ENCODE results near the gene PDCD7. TPM values are rescaled to one million over a fixed set of nuclear protein-coding genes. Genes with fewer than 3 reads are reported as not detected.
A peak's percentile ranks its signal among the peaks of the same experiment; 100 is the strongest.
"Not testable (repeated sequence)": the region's sequence is repeated elsewhere in the genome, so short reads cannot be mapped to it uniquely, and the experiment has no call there.

Gene PDCD7
- polyA plus RNA-seq, 2 of the 4 experiments (the other 2 are of a cell fraction) = 19.0 to 23.7 TPM

GRCh38 chr15:65101411-65101890 lies 32.2 kb downstream of the PDCD7 start (continued):
- TF ChIP-seq CTCF (IDR thresholded peaks at IDR 0.05) (peak; percentile 79), TFCP2L1 (CRISPR knock-in tag; IDR thresholded peaks at IDR 0.05) (no peak), GATA3 (IDR thresholded peaks at IDR 0.05; ENCODE audit: borderline replicate concordance) (no peak)

DNA sequence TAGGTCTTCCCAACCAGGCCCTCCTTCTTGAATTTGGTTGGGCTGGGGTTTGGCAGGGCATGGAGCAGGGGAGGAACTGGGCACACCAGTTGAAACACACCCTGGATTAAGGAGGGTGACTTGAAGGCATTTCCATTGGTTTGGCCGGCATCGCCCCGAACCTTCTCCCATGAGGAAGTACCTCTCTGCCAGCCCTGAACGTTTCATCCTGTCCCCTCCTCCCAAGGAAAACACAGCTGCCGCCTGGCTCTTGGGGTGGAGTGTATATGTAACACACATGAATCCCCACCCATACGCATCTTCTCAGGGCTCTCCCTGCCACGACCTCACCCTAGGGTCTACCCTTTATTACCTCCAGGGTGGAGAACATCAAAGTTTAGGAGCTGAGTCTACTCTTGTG lies 33.2 kb downstream of the PDCD7 start:
- CTCF ChIA-PET = interaction anchor here (1.4 to 5.7 kb wide), 11 partner anchors 10 to 170 kb away, joined by 3 to 52 read pairs (median 23); partner anchors contain the start of genes KBTBD13, SLC51B and UBAP1L
- POLR2A ChIA-PET = no interaction called here
- FAIRE-seq (no peak), ATAC-seq (no peak), DNase-seq (ENCODE audit: low read depth in 1 of 2, low spot score in 1 of 2) (no peak)
- no peak overlapping the region for H3K4me2 ChIP-seq
- no peaks in the 10 kb centered on the region for H3K9me3 ChIP-seq
- H3K27ac ChIP-seq = no peak overlapping the region
- no peaks in the 10 kb centered on the region for H3K4me1 ChIP-seq
- no peak overlapping the region for H3K4me3 ChIP-seq
- WGBS (ENCODE audit: missing lambda C conversion rate) = 89% methylated on average over 7 of the region's 7 CpGs
- no peak for TF ChIP-seq TFCP2L1 (CRISPR knock-in tag; IDR thresholded peaks at IDR 0.05)
- no peak for TF ChIP-seq RNF2 (IDR thresholded peaks at IDR 0.05; ENCODE audit: borderline replicate concordance, low read depth)
- no peak for TF ChIP-seq ZSCAN20 (CRISPR knock-in tag; IDR thresholded peaks at IDR 0.05)
- no peak for TF ChIP-seq JUNB (IDR thresholded peaks at IDR 0.05)

GRCh38 chr15:65099801-65100200 lies 33.8 kb downstream of the PDCD7 start:
- CTCF ChIA-PET = interaction anchor here (1.4 to 5.7 kb wide), 5 partner anchors 13 to 66 kb away, joined by 6 to 52 read pairs (median 25); partner anchors contain the start of gene KBTBD13
- 90% methylated on average over 10 of the region's 10 CpGs for WGBS (ENCODE audit: missing lambda C conversion rate)
- not testable (repeated sequence) for FAIRE-seq

DNA sequence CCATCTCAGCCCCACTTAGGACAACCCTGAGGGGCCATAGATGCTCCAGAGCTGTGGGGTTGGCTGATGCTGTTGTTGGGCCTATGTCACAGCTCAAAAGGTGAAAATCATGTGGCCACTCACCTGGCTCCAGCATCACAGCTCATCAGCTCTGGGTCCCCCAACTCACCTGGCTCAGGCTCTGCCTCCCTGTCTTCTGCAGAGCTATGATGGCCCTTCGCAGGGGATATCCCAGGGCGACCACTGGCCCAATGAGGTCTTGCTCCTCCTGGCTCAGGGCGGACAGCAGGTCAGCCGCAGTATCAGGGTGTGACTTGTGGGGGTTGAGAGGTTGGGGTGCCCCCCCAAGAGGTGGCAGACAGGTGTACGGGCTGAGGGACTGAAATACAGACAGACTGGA lies 34.3 kb downstream of the PDCD7 start:
- Histone ChIP-seq H3K4me3 (no peak overlapping the region), H3K4me1 (no peaks in the 10 kb centered on the region), H3K27ac (no peak overlapping the region), H3K9me3 (no peaks in the 10 kb centered on the region), H3K4me2 (no peak overlapping the region)
- ATAC-seq (no peak), DNase-seq (ENCODE audit: low read depth in 1 of 2, low spot score in 1 of 2) (no peak), FAIRE-seq (no peak)
- CTCF ChIA-PET = interaction anchor here (1.4 to 5.7 kb wide), 2 partner anchors 12 to 46 kb away, joined by 6 to 52 read pairs; no protein-coding TSS in a partner anchor
- TF ChIP-seq RFX5 (IDR thresholded peaks at IDR 0.05) (no peak), JUN (IDR thresholded peaks at IDR 0.05) (no peak), MAZ (IDR thresholded peaks at IDR 0.05; ENCODE audit: borderline replicate concordance, low read depth, low read length) (no peak), NFE2L2 (conservative IDR thresholded peaks at IDR 0.05; ENCODE audit: low read length) (no peak), REST (IDR thresholded peaks at IDR 0.05) (no peak), RCOR1 (IDR thresholded peaks at IDR 0.05; ENCODE audit: low read depth, low read length) (no peak), RARB (CRISPR knock-in tag; IDR thresholded peaks at IDR 0.05) (no peak), CBX2 (IDR thresholded peaks at IDR 0.05; ENCODE audit: borderline replicate concordance, low read depth) (no peak)
- 90% methylated on average over 5 of the region's 5 CpGs for WGBS (ENCODE audit: missing lambda C conversion rate)
- POLR2A ChIA-PET = no interaction called here

More at GRCh38 chr15:65099801-65100200, 33.8 kb downstream of the PDCD7 start:
- H3K4me1 ChIP-seq; POLR2A ChIA-PET; ATAC-seq; H3K27ac ChIP-seq; DNase-seq (ENCODE audit: low read depth in 1 of 2, low spot score in 1 of 2); H3K4me3 ChIP-seq; H3K9me3 ChIP-seq; H3K4me2 ChIP-seq: not testable (repeated sequence)
